HG03432 (cell line): ENCODE results near the gene BCKDK.

Experiments used
- ATAC-seq: cut with Tn5 transposase; IDR thresholded peaks from one replicate; pipeline ENCODE4 v1.9.1; 2021; ENCODE audit warnings: mild to moderate bottlenecking, moderate library complexity; ENCODE audit not compliant: unreplicated experiment

BCKDK gene

GRCh38 chr16:31108035-31108793, at the start of gene BCKDK:
TSS of gene BCKDK (plus strand) at chr16:31108386. CDS start at chr16:31109224, 838 bp downstream.
- peak; percentile 89 for ATAC-seq

- ATAC-seq, result no peak
Observed at GRCh38 chr16:31061126-31061812, 46.9 kb upstream of the BCKDK start.

GRCh38 chr16:31061813-31062440, 46.3 kb upstream of the BCKDK start:
- no peak for ATAC-seq

GRCh38 chr16:31063495-31063842, 44.7 kb upstream of the BCKDK start:
- ATAC-seq, result no peak

- no peak for ATAC-seq
Observed at GRCh38 chr16:31063843-31064611, 44.2 kb upstream of the BCKDK start.

GRCh38 chr16:31064882-31065461, 43.2 kb upstream of the BCKDK start:
- ATAC-seq, result no peak

GRCh38 chr16:31067342-31067741, 40.8 kb upstream of the BCKDK start:
- ATAC-seq, result no peak

GRCh38 chr16:31071861-31072260, 36.3 kb upstream of the BCKDK start:
- ATAC-seq, result no peak

- peak; percentile 1 for ATAC-seq
Observed at GRCh38 chr16:31072540-31073141, 35.5 kb upstream of the BCKDK start.

- ATAC-seq, result peak; percentile 60
Observed at GRCh38 chr16:31073142-31073969, 34.8 kb upstream of the BCKDK start.

GRCh38 chr16:31073970-31074813, 34.0 kb upstream of the BCKDK start, which contains the start of the genes ZNF646 and ZNF668:
TSS of gene ZNF646 (plus strand) at chr16:31074422. CDS start at chr16:31076325, 1,903 bp downstream.
TSS of gene ZNF668 (minus strand) at chr16:31074240. CDS start at chr16:31064459, 9,781 bp downstream.
- peak; percentile 70 for ATAC-seq

GRCh38 chr16:31074814-31075183, 33.4 kb upstream of the BCKDK start:
- no peak for ATAC-seq

- no peak for ATAC-seq
Observed at GRCh38 chr16:31076319-31076718, 31.9 kb upstream of the BCKDK start.

- no peak for ATAC-seq
Observed at GRCh38 chr16:31077024-31077423, 31.2 kb upstream of the BCKDK start.

- no peak for ATAC-seq
Observed at GRCh38 chr16:31077592-31078396, 30.4 kb upstream of the BCKDK start.

- no peak for ATAC-seq
Observed at GRCh38 chr16:31078597-31079341, 29.4 kb upstream of the BCKDK start.

GRCh38 chr16:31079342-31079944, 28.7 kb upstream of the BCKDK start:
- ATAC-seq, result no peak
